ENCODE data around the gene INPP4B. TPM values are rescaled to one million over a fixed set of nuclear protein-coding genes. Genes with fewer than 3 reads are reported as not detected.

Gene INPP4B
- total RNA-seq, 1 experiment from 2014 or later = 0.07 TPM

DNA sequence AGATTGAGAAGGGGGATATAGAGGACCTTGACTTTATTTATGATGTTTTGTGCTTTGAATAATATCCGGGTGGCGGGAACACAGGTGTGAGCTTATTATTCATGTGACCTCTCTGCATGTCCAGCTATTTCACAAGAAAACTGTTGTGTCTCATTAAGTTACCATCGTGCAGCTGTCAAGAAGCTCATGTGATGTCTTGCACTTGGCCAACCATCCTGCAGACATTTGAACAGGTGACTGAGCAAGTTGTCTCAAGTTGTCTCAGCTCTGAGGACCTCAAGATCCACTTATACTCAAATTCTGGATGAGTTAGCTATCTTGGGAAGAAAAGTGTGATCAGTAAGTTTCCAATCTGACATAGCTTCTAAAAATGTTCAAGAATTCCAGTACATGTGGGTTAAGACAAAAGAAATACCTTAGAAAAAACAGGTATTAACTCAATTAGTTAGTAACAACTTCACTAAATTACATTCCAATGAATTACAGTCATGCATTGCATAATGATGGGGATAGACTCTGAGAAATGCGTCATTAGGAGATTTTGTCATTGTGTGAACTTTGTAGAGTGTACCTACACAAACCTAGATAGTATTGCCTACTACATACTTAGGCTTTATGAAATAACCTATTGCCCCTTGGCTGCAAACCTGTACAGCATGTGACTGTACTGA is 462.2 kb downstream of the INPP4B start:
- Histone ChIP-seq H4K20me1 (ENCODE audit: control insufficient read depth, insufficient read depth, insufficient read length) (no peaks in the 10 kb centered on the region), H3K79me1 (ENCODE audit: insufficient read depth, low read depth, low read length, poor library complexity, severe bottlenecking) (no peaks in the 10 kb centered on the region), H3K9me3 (ENCODE audit: control insufficient read depth, low read depth, low read length) (no peaks in the 10 kb centered on the region), H3K18ac (ENCODE audit: insufficient read length, low read depth, low read length) (no peak overlapping the region), H2BK12ac (ENCODE audit: insufficient read length, low read depth, low read length) (no peak overlapping the region), H3K27ac (ENCODE audit: insufficient read length, low read depth, low read length) (no peak overlapping the region), H3K56ac (ENCODE audit: insufficient read length, low read depth, low read length) (no peak overlapping the region), H2BK20ac (ENCODE audit: low read depth, low read length, poor library complexity, severe bottlenecking) (no peak overlapping the region), H4K91ac (ENCODE audit: insufficient read length, low read depth, low read length) (no peak overlapping the region), H3K14ac (ENCODE audit: insufficient read depth, low read length) (no peak overlapping the region), H3K4me2 (ENCODE audit: insufficient read depth, insufficient read length, low read length) (no peak overlapping the region), H3K4me1 (ENCODE audit: insufficient read depth, low read length) (no peaks in the 10 kb centered on the region), H3K27me3 (ENCODE audit: insufficient read depth, low read length) (no peaks in the 10 kb centered on the region), H3K4ac (ENCODE audit: low read depth, low read length) (no peak overlapping the region), H3T11ph (ENCODE audit: low read length) (no peak overlapping the region), H3K23ac (ENCODE audit: insufficient read length, low read depth, low read length) (no peak overlapping the region), H4K8ac (replicated peaks; ENCODE audit: insufficient read length, low read depth, low read length) (no peak overlapping the region), H3K9ac (ENCODE audit: extremely low read depth, insufficient read length, low read length) (no peak overlapping the region), H2BK5ac (ENCODE audit: insufficient read length, low read length) (no peak overlapping the region), H2BK120ac (ENCODE audit: low read depth, low read length, poor library complexity, severe bottlenecking) (no peak overlapping the region), H2AK5ac (ENCODE audit: insufficient read length, low read length) (no peak overlapping the region), H4K5ac (ENCODE audit: insufficient read length, low read depth, low read length) (no peak overlapping the region), H3K23me2 (ENCODE audit: insufficient read length, low read depth, low read length, poor library complexity, severe bottlenecking) (no peaks in the 10 kb centered on the region), H2BK15ac (ENCODE audit: low read depth, low read length) (no peak overlapping the region), H2AFZ (ENCODE audit: low read length) (no peak overlapping the region), H3K79me2 (ENCODE audit: insufficient read depth, low read length) (no peaks in the 10 kb centered on the region)
- Mint-ChIP-seq H3K9me3 (no peaks in the 10 kb centered on the region), H3K4me3 (no peak overlapping the region), H3K36me3 (ENCODE audit: insufficient read depth in 1 of 3, low read depth in 3 of 3) (no peaks in the 10 kb centered on the region), H3K4me1 (peaks cover 3 to 4% of the 10 kb centered on the region in 2 experiments; a peak in 2 of 4 replicates), H3K27ac (no peak overlapping the region), H3K27me3 (ENCODE audit: low read depth) (no peaks in the 10 kb centered on the region)
- no peak for DNase-seq
- no CpG with 5 or more reads among the region's 4 CpGs for WGBS (ENCODE audit: extremely low coverage, insufficient read length, low lambda C conversion rate)
- TF ChIP-seq, protein P1, sequence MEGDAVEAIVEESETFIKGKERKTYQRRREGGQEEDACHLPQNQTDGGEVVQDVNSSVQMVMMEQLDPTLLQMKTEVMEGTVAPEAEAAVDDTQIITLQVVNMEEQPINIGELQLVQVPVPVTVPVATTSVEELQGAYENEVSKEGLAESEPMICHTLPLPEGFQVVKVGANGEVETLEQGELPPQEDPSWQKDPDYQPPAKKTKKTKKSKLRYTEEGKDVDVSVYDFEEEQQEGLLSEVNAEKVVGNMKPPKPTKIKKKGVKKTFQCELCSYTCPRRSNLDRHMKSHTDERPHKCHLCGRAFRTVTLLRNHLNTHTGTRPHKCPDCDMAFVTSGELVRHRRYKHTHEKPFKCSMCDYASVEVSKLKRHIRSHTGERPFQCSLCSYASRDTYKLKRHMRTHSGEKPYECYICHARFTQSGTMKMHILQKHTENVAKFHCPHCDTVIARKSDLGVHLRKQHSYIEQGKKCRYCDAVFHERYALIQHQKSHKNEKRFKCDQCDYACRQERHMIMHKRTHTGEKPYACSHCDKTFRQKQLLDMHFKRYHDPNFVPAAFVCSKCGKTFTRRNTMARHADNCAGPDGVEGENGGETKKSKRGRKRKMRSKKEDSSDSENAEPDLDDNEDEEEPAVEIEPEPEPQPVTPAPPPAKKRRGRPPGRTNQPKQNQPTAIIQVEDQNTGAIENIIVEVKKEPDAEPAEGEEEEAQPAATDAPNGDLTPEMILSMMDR (conservative IDR thresholded peaks at IDR 0.05) = no peak

All from H9 (cell line).